Measurements from ENCODE around the gene ANKH. TPM values are rescaled to one million over a fixed set of nuclear protein-coding genes. Genes with fewer than 3 reads are reported as not detected.

ANKH gene
- total RNA-seq, 1 donor from 2014 or later, result 0.19 TPM

DNA sequence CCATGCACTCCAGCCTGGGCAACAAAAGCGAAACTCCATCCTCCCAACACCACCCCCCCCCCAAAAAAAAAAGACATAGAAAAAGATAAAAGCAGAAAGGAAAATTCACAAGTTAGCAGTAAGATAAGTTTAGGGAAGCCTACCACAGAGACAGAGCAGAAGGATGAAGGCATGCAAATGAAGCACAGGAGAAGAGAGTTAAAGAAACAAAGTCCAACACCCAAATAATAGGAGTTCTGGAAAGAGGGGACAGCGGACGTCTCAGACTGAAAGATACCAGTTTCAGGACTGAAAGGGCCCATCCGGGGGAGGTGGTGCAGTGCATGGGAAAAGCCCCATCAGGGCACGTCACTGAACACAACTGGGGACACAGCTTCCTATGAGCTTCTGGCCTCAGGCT lies 152.8 kb downstream of the ANKH start:
- no peak overlapping the region for H3K4me3 Mint-ChIP-seq
- DNase-seq (ENCODE audit: low spot score), result no peak
- Histone ChIP-seq H4K20me1 (ENCODE audit: low read depth) (no peaks in the 10 kb centered on the region), H3K79me2 (ENCODE audit: low read depth) (no peaks in the 10 kb centered on the region), H3K4me2 (no peak overlapping the region), H3K36me3 (no peaks in the 10 kb centered on the region), H3K27me3 (no peaks in the 10 kb centered on the region), H3K9ac (no peak overlapping the region), H3K4me3 (no peak overlapping the region), H2AFZ (replicated peaks) (no peak overlapping the region), H3K9me3 (ENCODE audit: low read depth) (no peaks in the 10 kb centered on the region), H3K4me1 (no peaks in the 10 kb centered on the region), H3K27ac (no peak overlapping the region), H3F3A (ENCODE audit: low read depth) (no peaks in the 10 kb centered on the region)
- H3K36me3 Mint-ChIP-seq, result peaks cover 32% of the 10 kb centered on the region
- H3K27me3 Mint-ChIP-seq (ENCODE audit: insufficient read depth, low read depth), result no peaks in the 10 kb centered on the region
- H3K4me1 Mint-ChIP-seq, result no peaks in the 10 kb centered on the region
- peaks cover 12% of the 10 kb centered on the region for H3K9me3 Mint-ChIP-seq
- TF ChIP-seq EZH2 (IDR thresholded peaks at IDR 0.05) (no peak), EZH2phosphoT487 (IDR thresholded peaks at IDR 0.05) (no peak)
- TF ChIP-seq, protein P1, sequence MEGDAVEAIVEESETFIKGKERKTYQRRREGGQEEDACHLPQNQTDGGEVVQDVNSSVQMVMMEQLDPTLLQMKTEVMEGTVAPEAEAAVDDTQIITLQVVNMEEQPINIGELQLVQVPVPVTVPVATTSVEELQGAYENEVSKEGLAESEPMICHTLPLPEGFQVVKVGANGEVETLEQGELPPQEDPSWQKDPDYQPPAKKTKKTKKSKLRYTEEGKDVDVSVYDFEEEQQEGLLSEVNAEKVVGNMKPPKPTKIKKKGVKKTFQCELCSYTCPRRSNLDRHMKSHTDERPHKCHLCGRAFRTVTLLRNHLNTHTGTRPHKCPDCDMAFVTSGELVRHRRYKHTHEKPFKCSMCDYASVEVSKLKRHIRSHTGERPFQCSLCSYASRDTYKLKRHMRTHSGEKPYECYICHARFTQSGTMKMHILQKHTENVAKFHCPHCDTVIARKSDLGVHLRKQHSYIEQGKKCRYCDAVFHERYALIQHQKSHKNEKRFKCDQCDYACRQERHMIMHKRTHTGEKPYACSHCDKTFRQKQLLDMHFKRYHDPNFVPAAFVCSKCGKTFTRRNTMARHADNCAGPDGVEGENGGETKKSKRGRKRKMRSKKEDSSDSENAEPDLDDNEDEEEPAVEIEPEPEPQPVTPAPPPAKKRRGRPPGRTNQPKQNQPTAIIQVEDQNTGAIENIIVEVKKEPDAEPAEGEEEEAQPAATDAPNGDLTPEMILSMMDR (IDR thresholded peaks at IDR 0.05), result no peak
- no peak overlapping the region for H3K27ac Mint-ChIP-seq

DNA sequence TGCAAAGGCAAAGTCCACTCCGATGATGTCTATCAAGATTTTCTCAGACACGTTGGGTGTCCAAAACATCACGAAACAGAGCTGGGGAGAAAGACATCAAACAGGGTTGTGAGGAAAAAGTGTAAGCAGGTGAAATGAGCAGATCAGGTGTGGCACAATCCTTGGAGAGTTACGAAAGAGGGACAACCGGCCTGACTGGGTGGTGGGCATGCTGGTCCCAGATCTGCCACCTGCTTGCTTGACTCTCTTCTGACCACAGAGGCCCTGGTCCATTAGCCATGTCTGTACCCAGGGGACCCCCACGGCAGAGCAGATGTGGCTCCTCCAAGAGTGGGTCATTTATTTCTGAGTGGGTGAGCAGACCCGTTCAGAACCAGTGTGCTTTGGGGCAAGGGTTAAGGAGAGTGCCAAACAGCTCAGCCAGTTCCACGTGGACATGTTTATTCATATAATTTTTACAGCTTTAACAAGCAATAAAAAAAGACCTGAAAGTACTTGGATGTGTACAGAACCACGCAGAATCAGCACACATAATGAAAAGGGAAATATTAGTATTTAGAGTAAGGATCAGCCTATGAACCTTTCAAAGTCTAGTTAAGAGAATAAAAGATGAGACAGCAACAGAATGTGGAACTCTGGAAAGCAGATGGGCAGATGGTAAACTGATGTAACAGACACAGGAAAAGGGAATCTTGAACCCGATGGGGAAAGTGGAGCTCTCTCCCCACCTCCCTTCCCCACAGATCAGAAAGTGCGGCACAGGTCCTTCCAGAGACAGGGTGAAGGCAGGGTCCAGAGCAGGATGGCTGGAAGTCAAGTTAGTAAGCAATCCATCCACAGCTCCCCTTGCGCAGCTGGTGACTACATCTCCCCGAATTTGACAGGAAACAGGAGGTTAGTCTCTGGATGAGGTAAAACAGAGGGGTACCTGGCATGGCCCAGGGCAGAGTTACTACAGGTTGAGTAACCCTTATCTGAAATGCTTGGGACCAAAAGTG lies 154.5 kb downstream of the ANKH start:
- Mint-ChIP-seq H3K27ac (no peak overlapping the region), H3K36me3 (peaks cover 44% of the 10 kb centered on the region), H3K4me3 (no peak overlapping the region)

DNA sequence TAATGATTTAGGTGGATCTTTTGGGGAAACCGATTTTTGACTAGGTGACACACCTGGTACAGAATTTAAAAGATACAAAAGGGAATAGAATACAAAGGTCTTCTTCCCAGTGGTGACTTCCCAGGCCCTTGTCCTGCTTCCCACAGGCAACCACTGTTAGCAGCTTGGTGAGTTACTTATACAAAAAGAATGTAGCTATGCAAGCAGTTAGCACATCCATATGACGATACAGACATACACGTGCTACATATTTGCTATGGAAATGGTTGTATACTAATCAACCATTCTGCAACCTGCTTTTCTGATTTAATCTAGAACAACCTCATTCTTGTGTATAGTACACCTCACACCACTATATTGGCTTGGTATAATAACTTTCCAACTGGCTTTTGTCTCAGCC lies 156.1 kb downstream of the ANKH start:
- no peak overlapping the region for H3K4me3 Mint-ChIP-seq
- no peak overlapping the region for H3K27ac Mint-ChIP-seq
- Histone ChIP-seq H3K27me3 (no peaks in the 10 kb centered on the region), H3K4me2 (no peak overlapping the region), H3F3A (ENCODE audit: low read depth) (no peaks in the 10 kb centered on the region), H3K4me1 (no peaks in the 10 kb centered on the region), H3K9ac (no peak overlapping the region), H3K36me3 (no peaks in the 10 kb centered on the region), H3K4me3 (no peak overlapping the region), H3K27ac (no peak overlapping the region), H4K20me1 (ENCODE audit: low read depth) (no peaks in the 10 kb centered on the region), H3K9me3 (ENCODE audit: low read depth) (no peaks in the 10 kb centered on the region), H3K79me2 (ENCODE audit: low read depth) (no peaks in the 10 kb centered on the region), H2AFZ (replicated peaks) (no peak overlapping the region)
- H3K36me3 Mint-ChIP-seq, result peaks cover 56% of the 10 kb centered on the region
- TF ChIP-seq, protein P1 (IDR thresholded peaks at IDR 0.05), result no peak
- peaks cover 3% of the 10 kb centered on the region for H3K27me3 Mint-ChIP-seq (ENCODE audit: insufficient read depth, low read depth)
- H3K4me1 Mint-ChIP-seq, result no peaks in the 10 kb centered on the region
- H3K9me3 Mint-ChIP-seq, result peaks cover 9% of the 10 kb centered on the region
- no peak for DNase-seq (ENCODE audit: low spot score)

More for the DNA sequence above, 154.5 kb downstream of the ANKH start:
- H3K4me2 ChIP-seq, result no peak overlapping the region
- no peaks in the 10 kb centered on the region for H3K4me1 ChIP-seq
- H3K4me3 ChIP-seq, result no peak overlapping the region
- no peaks in the 10 kb centered on the region for H3K9me3 ChIP-seq (ENCODE audit: low read depth)
- no peaks in the 10 kb centered on the region for H3K79me2 ChIP-seq (ENCODE audit: low read depth)
- H2AFZ ChIP-seq (replicated peaks), result no peak overlapping the region
- no peaks in the 10 kb centered on the region for H3F3A ChIP-seq (ENCODE audit: low read depth)
- no peaks in the 10 kb centered on the region for H3K27me3 ChIP-seq
- peaks cover 3% of the 10 kb centered on the region for H3K27me3 Mint-ChIP-seq (ENCODE audit: insufficient read depth, low read depth)
- no peaks in the 10 kb centered on the region for H4K20me1 ChIP-seq (ENCODE audit: low read depth)
- H3K9me3 Mint-ChIP-seq, result peaks cover 12% of the 10 kb centered on the region
- no peaks in the 10 kb centered on the region for H3K36me3 ChIP-seq
- DNase-seq (ENCODE audit: low spot score), result no peak
- TF ChIP-seq, protein P1 (IDR thresholded peaks at IDR 0.05), result no peak
- TF ChIP-seq EZH2 (IDR thresholded peaks at IDR 0.05) (no peak), EZH2phosphoT487 (IDR thresholded peaks at IDR 0.05) (no peak)
- no peak overlapping the region for H3K9ac ChIP-seq
- no peaks in the 10 kb centered on the region for H3K4me1 Mint-ChIP-seq
- H3K27ac ChIP-seq, result no peak overlapping the region

Data from neural progenitor cell (in vitro differentiated cells).